ENCODE measurements around the gene IRX4.

- TF ChIP-seq CTCF (IDR thresholded peaks at IDR 0.05) (no peak), POLR2A (IDR thresholded peaks at IDR 0.05) (no peak)
Measured at GRCh38 chr5:1896602-1897376, 14.1 kb upstream of the IRX4 start.
